ENCODE results near the gene CCL18.
"Not testable (repeated sequence)": the region's sequence is repeated elsewhere in the genome, so short reads cannot be mapped to it uniquely, and the experiment has no call there.

CCL18 gene

GRCh38 chr17:36063786-36064541, at the start of gene CCL18:
CCL18 (plus strand) TSS chr17:36064272; CDS start chr17:36064343, 71 bp downstream.
- H3K27me3 Mint-ChIP-seq, result peaks cover 4% of the 10 kb centered on the region

GRCh38 chr17:36014946-36015345, 49.1 kb upstream of the CCL18 start:
- peaks cover 5% of the 10 kb centered on the region for H3K9me3 Mint-ChIP-seq
- H3K4me1 Mint-ChIP-seq, result no peaks in the 10 kb centered on the region
- no peak overlapping the region for H3K4me3 Mint-ChIP-seq
- H3K27me3 Mint-ChIP-seq, result peaks cover 12% of the 10 kb centered on the region
- H3K27ac Mint-ChIP-seq, result no peak overlapping the region
- H3K36me3 Mint-ChIP-seq, result no peaks in the 10 kb centered on the region

More at GRCh38 chr17:36063786-36064541, at the start of gene CCL18:
- H3K27ac Mint-ChIP-seq, result no peak within 1 kb of the TSS
- no peaks in the 10 kb centered on the region for H3K36me3 Mint-ChIP-seq
- H3K9me3 Mint-ChIP-seq, result no peaks in the 10 kb centered on the region
- H3K4me1 Mint-ChIP-seq, result no peaks in the 10 kb centered on the region
- H3K4me3 Mint-ChIP-seq, result no peak within 1 kb of the TSS

GRCh38 chr17:36015895-36016294, 48.2 kb upstream of the CCL18 start:
- not testable (repeated sequence) for H3K27ac Mint-ChIP-seq, H3K4me3 Mint-ChIP-seq, H3K9me3 Mint-ChIP-seq, H3K36me3 Mint-ChIP-seq, H3K4me1 Mint-ChIP-seq
- peaks cover 14% of the 10 kb centered on the region for H3K27me3 Mint-ChIP-seq

GRCh38 chr17:36016555-36016954, 47.5 kb upstream of the CCL18 start:
- Mint-ChIP-seq H3K4me1 (no peaks in the 10 kb centered on the region), H3K9me3 (no peaks in the 10 kb centered on the region), H3K36me3 (no peaks in the 10 kb centered on the region), H3K27ac (no peak overlapping the region), H3K27me3 (peaks cover 14% of the 10 kb centered on the region), H3K4me3 (no peak overlapping the region)

GRCh38 chr17:36017799-36018198, 46.3 kb upstream of the CCL18 start, which contains the start of gene CCL23:
CCL23 (minus strand) TSS chr17:36017972; CDS start chr17:36017897, 75 bp downstream.
- Mint-ChIP-seq H3K9me3 (no peaks in the 10 kb centered on the region), H3K27ac (no peak within 1 kb of the TSS), H3K4me1 (no peaks in the 10 kb centered on the region), H3K36me3 (no peaks in the 10 kb centered on the region), H3K4me3 (no peak within 1 kb of the TSS), H3K27me3 (peaks cover 17% of the 10 kb centered on the region)

- Mint-ChIP-seq H3K4me1 (no peaks in the 10 kb centered on the region), H3K4me3 (no peak overlapping the region), H3K9me3 (no peaks in the 10 kb centered on the region), H3K27me3 (peaks cover 21% of the 10 kb centered on the region), H3K36me3 (no peaks in the 10 kb centered on the region), H3K27ac (no peak overlapping the region)
Observed at GRCh38 chr17:36019423-36019822, 44.6 kb upstream of the CCL18 start.

GRCh38 chr17:36024106-36024869, 39.8 kb upstream of the CCL18 start:
- no peaks in the 10 kb centered on the region for H3K4me1 Mint-ChIP-seq
- no peak overlapping the region for H3K27ac Mint-ChIP-seq
- no peaks in the 10 kb centered on the region for H3K9me3 Mint-ChIP-seq
- no peak overlapping the region for H3K4me3 Mint-ChIP-seq
- H3K27me3 Mint-ChIP-seq, result peaks cover 18% of the 10 kb centered on the region
- no peaks in the 10 kb centered on the region for H3K36me3 Mint-ChIP-seq

- Mint-ChIP-seq H3K27ac (no peak overlapping the region), H3K27me3 (peaks cover 9% of the 10 kb centered on the region), H3K9me3 (no peaks in the 10 kb centered on the region), H3K36me3 (no peaks in the 10 kb centered on the region), H3K4me1 (no peaks in the 10 kb centered on the region), H3K4me3 (no peak overlapping the region)
Observed at GRCh38 chr17:36027761-36028160, 36.3 kb upstream of the CCL18 start.

GRCh38 chr17:36030956-36031355, 33.1 kb upstream of the CCL18 start:
- Mint-ChIP-seq H3K4me3 (no peak overlapping the region), H3K27me3 (peaks cover 6% of the 10 kb centered on the region), H3K27ac (no peak overlapping the region)

GRCh38 chr17:36034127-36034526, 29.9 kb upstream of the CCL18 start:
- H3K36me3 Mint-ChIP-seq, result no peaks in the 10 kb centered on the region
- no peak overlapping the region for H3K4me3 Mint-ChIP-seq
- H3K27me3 Mint-ChIP-seq, result peaks cover 7% of the 10 kb centered on the region
- H3K4me1 Mint-ChIP-seq, result no peaks in the 10 kb centered on the region
- no peak overlapping the region for H3K27ac Mint-ChIP-seq
- H3K9me3 Mint-ChIP-seq, result no peaks in the 10 kb centered on the region

More at GRCh38 chr17:36030956-36031355, 33.1 kb upstream of the CCL18 start:
- Mint-ChIP-seq H3K36me3 (no peaks in the 10 kb centered on the region), H3K4me1 (no peaks in the 10 kb centered on the region), H3K9me3 (no peaks in the 10 kb centered on the region)

GRCh38 chr17:36036235-36036634, 27.8 kb upstream of the CCL18 start:
- Mint-ChIP-seq H3K27me3 (peaks cover 5% of the 10 kb centered on the region), H3K36me3 (no peaks in the 10 kb centered on the region), H3K4me1 (no peaks in the 10 kb centered on the region), H3K4me3 (no peak overlapping the region), H3K9me3 (no peaks in the 10 kb centered on the region), H3K27ac (no peak overlapping the region)

GRCh38 chr17:36048066-36048465, 16.0 kb upstream of the CCL18 start:
- Mint-ChIP-seq H3K27me3 (peaks cover 22% of the 10 kb centered on the region), H3K36me3 (peaks cover 4% of the 10 kb centered on the region), H3K27ac (no peak overlapping the region), H3K4me3 (no peak overlapping the region), H3K9me3 (peaks cover 18% of the 10 kb centered on the region), H3K4me1 (no peaks in the 10 kb centered on the region)

GRCh38 chr17:36049643-36050042, 14.4 kb upstream of the CCL18 start:
- Mint-ChIP-seq H3K4me3 (no peak overlapping the region), H3K36me3 (peaks cover 4% of the 10 kb centered on the region), H3K9me3 (peaks cover 18% of the 10 kb centered on the region), H3K4me1 (no peaks in the 10 kb centered on the region), H3K27ac (peak overlapping the region; percentile 31), H3K27me3 (peaks cover 17% of the 10 kb centered on the region)

GRCh38 chr17:36055171-36055570, 8.9 kb upstream of the CCL18 start:
- Mint-ChIP-seq H3K4me3 (no peak overlapping the region), H3K27me3 (peaks cover 9% of the 10 kb centered on the region), H3K36me3 (peaks cover 2% of the 10 kb centered on the region), H3K4me1 (no peaks in the 10 kb centered on the region), H3K27ac (no peak overlapping the region), H3K9me3 (peaks cover under 1% of the 10 kb centered on the region)

GRCh38 chr17:36055921-36056520, 8.1 kb upstream of the CCL18 start:
- Mint-ChIP-seq H3K9me3 (no peaks in the 10 kb centered on the region), H3K4me1 (no peaks in the 10 kb centered on the region), H3K4me3 (no peak overlapping the region), H3K36me3 (no peaks in the 10 kb centered on the region), H3K27me3 (peaks cover 9% of the 10 kb centered on the region), H3K27ac (no peak overlapping the region)

- Mint-ChIP-seq H3K4me1 (no peaks in the 10 kb centered on the region), H3K27me3 (peaks cover 4% of the 10 kb centered on the region), H3K9me3 (no peaks in the 10 kb centered on the region), H3K27ac (no peak overlapping the region), H3K4me3 (no peak overlapping the region), H3K36me3 (no peaks in the 10 kb centered on the region)
Observed at GRCh38 chr17:36057911-36058310, 6.2 kb upstream of the CCL18 start.
